Activated T-cell treated with anti-CD3 and anti-CD28 coated beads, Interleukin-2, amount 50 U/mL, for 4 hours (primary cell): ENCODE data around the gene ANXA2. TPM values are rescaled to one million over a fixed set of nuclear protein-coding genes. Genes with fewer than 3 reads are reported as not detected.
A peak's percentile ranks its signal among the peaks of the same experiment; 100 is the strongest.

ENCODE experiments used
- ATAC-seq, 2 donors: fragments of 200-7000 bp; cut with Tn5 transposase; one replicate each; pipeline ENCODE4 v1.10.0; 2021
- DNase-seq: peaks from one replicate; pipeline ENCODE4 v3.0.0-alpha.2; 2020
- H3K27me3 Mint-ChIP-seq: one replicate; pipeline ENCODE4 v1.8.0; 2021; ENCODE audit warnings: low read depth, mixed read lengths
- H3K36me3 Mint-ChIP-seq: one replicate; pipeline ENCODE4 v1.8.0; 2022; ENCODE audit warnings: mixed read lengths; ENCODE audit not compliant: insufficient read depth
- H3K4me1 Mint-ChIP-seq: one replicate; pipeline ENCODE4 v1.8.0; 2021; ENCODE audit warnings: low read depth, mixed read lengths
- H3K4me3 Mint-ChIP-seq: one replicate; pipeline ENCODE4 v1.8.0; 2021; ENCODE audit warnings: mild to moderate bottlenecking, moderate library complexity, mixed read lengths
- H3K9me3 Mint-ChIP-seq: one replicate; pipeline ENCODE4 v1.8.0; 2021; ENCODE audit warnings: mixed read lengths
- total RNA-seq, 3 donors: library from RNA; stranded (reverse); gene quantifications; one replicate each; pipeline ENCODE4 v1.2.1, GENCODE V29; 2021

The ANXA2 gene
- total RNA-seq, 3 donors from 2014 or later: 60.6 to 104 (median 75.1) TPM

GRCh38 chr15:60318216-60318867 lies 79.4 kb downstream of the ANXA2 start:
- H3K9me3 Mint-ChIP-seq: peaks cover 9% of the 10 kb centered on the region
- no peaks in the 10 kb centered on the region for H3K36me3 Mint-ChIP-seq
- no peak for ATAC-seq
- DNase-seq: no peak
- peaks cover 2% of the 10 kb centered on the region for H3K4me1 Mint-ChIP-seq
- no peak overlapping the region for H3K4me3 Mint-ChIP-seq
- peaks cover 3% of the 10 kb centered on the region for H3K27me3 Mint-ChIP-seq

DNA sequence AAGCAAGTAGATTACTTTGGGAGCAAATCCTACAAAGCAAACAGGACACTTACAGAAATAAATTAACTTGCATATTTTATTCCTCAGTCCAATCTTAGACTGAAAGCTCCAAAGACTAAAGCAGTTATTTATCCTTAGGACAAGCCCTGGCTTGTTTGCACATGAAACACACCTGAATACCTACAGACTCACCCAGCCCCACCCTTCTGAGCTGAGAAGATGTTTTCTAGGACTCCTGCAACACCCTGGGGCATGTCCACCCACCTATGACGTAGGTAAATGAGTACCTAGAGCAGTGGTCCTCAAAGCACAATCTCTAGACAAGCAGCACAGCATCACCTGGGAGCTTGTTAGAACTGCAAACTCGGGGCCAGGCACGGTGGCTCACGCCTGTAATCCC lies 80.8 kb downstream of the ANXA2 start:
- H3K4me1 Mint-ChIP-seq: peaks cover 2% of the 10 kb centered on the region

DNA sequence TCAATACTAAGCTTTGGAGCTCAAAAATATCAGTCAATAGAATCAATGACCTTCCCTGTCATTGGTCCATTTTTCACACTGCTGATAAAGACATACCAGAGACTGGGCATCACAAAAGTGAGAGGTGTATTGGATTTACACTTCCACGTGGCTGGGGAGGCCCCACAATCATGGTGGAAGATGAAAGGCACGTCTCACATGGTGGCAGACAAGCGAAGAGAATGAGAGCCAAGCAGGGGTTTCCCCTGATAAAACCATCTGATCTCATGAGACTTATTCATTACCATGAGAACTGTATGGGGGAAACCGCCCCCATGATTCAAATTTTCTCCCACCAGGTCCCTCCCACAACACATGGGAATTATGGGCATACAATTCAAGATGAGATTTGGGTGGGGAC lies 81.9 kb downstream of the ANXA2 start:
- peaks cover 2% of the 10 kb centered on the region for H3K4me1 Mint-ChIP-seq
- ATAC-seq (peak; percentile 35 to 40), DNase-seq (no peak)
- peaks cover 9% of the 10 kb centered on the region for H3K9me3 Mint-ChIP-seq
- no peak overlapping the region for H3K4me3 Mint-ChIP-seq
- H3K27me3 Mint-ChIP-seq: no peaks in the 10 kb centered on the region
- H3K36me3 Mint-ChIP-seq: no peaks in the 10 kb centered on the region

More for the DNA sequence above, 80.8 kb downstream of the ANXA2 start:
- DNase-seq (no peak), ATAC-seq (no peak)
- Mint-ChIP-seq H3K4me3 (no peak overlapping the region), H3K9me3 (peaks cover 9% of the 10 kb centered on the region), H3K36me3 (no peaks in the 10 kb centered on the region), H3K27me3 (no peaks in the 10 kb centered on the region)

GRCh38 chr15:60313906-60314305 lies 83.9 kb downstream of the ANXA2 start:
- peaks cover 4% of the 10 kb centered on the region for H3K27me3 Mint-ChIP-seq
- H3K4me3 Mint-ChIP-seq: no peak overlapping the region
- no peak for ATAC-seq
- H3K4me1 Mint-ChIP-seq: peaks cover 2% of the 10 kb centered on the region
- H3K9me3 Mint-ChIP-seq: peaks cover 9% of the 10 kb centered on the region
- no peak for DNase-seq
- H3K36me3 Mint-ChIP-seq: no peaks in the 10 kb centered on the region

GRCh38 chr15:60307034-60307433 lies 90.8 kb downstream of the ANXA2 start:
- ATAC-seq: no peak
- Mint-ChIP-seq H3K27me3 (peaks cover 36% of the 10 kb centered on the region), H3K4me3 (no peak overlapping the region), H3K4me1 (no peaks in the 10 kb centered on the region), H3K36me3 (no peaks in the 10 kb centered on the region), H3K9me3 (peaks cover 6% of the 10 kb centered on the region)
- DNase-seq: no peak

DNA sequence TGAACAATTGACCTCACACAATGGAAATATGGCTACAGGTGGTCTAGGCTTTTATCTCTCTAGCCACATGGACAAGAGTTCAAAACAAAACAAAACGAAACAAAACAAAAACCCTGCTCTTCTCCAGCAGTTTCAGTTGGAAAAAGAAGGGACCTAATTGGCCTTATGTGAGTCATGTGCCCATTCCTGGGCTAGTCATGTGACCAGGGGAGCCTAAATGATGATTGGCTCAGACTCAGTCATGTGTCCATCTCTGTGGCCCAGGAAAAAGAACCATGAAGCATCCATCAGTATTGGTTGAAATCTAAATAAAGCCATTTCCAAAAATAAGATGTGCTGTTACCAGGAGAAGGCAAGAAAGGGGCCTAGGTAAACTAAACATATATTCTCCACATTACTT lies 96.8 kb downstream of the ANXA2 start:
- Mint-ChIP-seq H3K27me3 (peaks cover 17% of the 10 kb centered on the region), H3K9me3 (peaks cover 6% of the 10 kb centered on the region)

GRCh38 chr15:60299452-60300047 lies 98.2 kb downstream of the ANXA2 start:
- no peak for ATAC-seq
- Mint-ChIP-seq H3K4me3 (no peak overlapping the region), H3K36me3 (no peaks in the 10 kb centered on the region), H3K9me3 (peaks cover 6% of the 10 kb centered on the region), H3K27me3 (peaks cover 10% of the 10 kb centered on the region), H3K4me1 (no peaks in the 10 kb centered on the region)
- no peak for DNase-seq

More for the DNA sequence above, 96.8 kb downstream of the ANXA2 start:
- no peak for DNase-seq
- H3K4me1 Mint-ChIP-seq: no peaks in the 10 kb centered on the region
- ATAC-seq: no peak
- no peak overlapping the region for H3K4me3 Mint-ChIP-seq
- no peaks in the 10 kb centered on the region for H3K36me3 Mint-ChIP-seq

Other genes starting within 250 kb of the ANXA2 start
- gene ICE2, start 81.2 kb upstream of the ANXA2 start, total RNA-seq: 10 to 100 TPM; 51.9 to 66.3 (median 61.4) TPM